ENCODE results near the gene KLF8. TPM values are rescaled to one million over a fixed set of nuclear protein-coding genes. Genes with fewer than 3 reads are reported as not detected.

Gene KLF8
- 21.0 TPM for total RNA-seq

DNA sequence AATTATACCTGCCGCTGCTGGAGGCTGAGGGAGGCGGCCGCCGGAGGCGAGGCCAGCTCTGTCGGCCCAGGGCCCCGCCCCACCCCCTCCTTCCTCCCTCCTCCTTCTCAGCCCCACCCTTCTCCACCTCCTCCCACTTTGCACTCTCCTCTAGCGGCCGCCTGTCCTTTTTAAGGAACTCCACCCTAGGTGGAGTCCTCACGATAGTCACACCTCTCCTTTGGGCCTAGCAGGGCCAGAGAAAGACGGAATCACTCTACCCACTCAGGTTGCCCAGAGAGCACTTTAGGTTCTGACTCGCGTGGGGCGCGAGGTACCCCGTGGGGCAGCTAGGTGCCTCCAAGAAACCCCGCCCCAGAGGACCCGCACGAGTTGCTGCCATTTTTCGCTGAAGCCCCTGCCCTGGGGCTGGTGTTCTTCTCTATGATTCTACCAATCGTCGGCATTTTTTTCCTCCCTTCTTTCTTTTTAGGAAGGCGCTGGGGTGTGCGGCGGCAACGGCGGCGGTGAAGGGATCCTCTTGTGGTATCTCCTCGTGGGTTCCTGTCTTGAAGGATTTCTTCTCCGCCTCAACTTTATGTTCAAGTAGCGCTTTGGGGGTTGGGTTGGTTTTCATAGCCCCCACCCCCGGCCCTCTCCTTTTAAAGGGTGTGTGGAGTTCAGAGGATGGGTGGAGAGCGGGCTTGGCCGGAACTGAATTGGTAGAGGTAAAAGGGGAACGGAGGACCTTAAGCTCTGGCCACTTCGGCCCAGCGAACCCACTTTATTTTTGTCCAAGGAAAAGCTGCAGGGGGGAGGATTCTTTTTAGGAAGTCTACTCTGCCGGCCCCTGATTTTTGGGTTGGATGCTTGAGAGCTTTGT lies at the start of gene KLF8:
Gene KLF8, plus strand, starts transcription at position 136 of the 862 bp plus-strand sequence. CDS start 979 bp downstream, outside the sequence.

